T-helper 2 cell (primary cell): ENCODE measurements around the gene TRABD.
A peak's percentile ranks its signal among the peaks of the same experiment; 100 is the strongest.

Experiments
- DNase-seq, 5 experiments: peaks; one replicate each; pipeline versions ENCODE4 v3.0.0 to v3.0.0-alpha.2; 2012 to 2022

Gene TRABD

GRCh38 chr22:50244420-50245213, 58.9 kb downstream of the TRABD start, which contains the start of gene TUBGCP6:
TSS of gene TUBGCP6 (minus strand) at chr22:50245023. CDS start at chr22:50244459, 564 bp downstream.
- DNase-seq = peak; percentile 81 to 95 (median 88)

DNA sequence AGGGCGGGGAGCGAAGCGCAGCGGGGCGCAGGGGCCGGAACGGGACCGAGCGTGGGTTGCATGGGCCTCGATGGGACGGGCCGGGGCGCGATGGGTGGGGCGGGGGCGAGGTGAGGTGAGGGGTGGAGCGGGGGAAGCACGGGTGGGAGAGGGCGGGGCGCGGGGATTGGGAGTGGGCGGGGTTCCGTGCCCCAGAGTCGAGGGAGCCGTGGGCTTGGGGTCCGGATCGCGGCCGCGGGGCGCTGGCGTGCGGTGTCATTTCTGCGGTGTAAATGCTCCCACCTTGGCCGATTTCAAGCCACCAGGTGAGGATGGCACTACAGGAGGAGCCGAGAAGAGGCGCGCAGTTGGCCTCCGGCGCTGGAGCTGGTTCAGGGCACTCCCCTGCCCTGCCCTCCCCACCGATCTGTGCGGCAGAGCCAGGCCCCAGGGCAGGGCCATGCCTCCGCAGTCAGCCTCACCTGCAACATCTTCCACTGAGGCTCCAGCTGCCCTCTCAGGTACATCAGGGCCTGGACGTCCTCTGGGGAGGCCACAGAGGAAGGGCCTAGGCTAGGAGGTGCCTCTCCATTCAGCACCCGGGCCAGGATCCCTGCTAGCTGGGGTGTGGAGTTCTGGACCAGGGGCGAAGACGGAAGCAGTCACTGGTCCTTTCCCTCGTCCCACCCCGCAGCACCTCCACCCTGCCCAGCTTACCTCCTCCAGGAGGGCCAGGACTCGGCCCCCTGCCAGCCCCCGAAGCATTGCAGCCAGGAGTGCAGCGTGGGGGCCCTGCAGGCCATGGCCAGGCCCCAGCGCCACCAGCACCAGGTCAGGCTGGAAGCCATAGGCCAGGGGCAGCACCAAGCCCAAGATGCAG, 59.7 kb downstream of the TRABD start:
- peak in 1 of 5 experiments; percentile 54 for DNase-seq

DNA sequence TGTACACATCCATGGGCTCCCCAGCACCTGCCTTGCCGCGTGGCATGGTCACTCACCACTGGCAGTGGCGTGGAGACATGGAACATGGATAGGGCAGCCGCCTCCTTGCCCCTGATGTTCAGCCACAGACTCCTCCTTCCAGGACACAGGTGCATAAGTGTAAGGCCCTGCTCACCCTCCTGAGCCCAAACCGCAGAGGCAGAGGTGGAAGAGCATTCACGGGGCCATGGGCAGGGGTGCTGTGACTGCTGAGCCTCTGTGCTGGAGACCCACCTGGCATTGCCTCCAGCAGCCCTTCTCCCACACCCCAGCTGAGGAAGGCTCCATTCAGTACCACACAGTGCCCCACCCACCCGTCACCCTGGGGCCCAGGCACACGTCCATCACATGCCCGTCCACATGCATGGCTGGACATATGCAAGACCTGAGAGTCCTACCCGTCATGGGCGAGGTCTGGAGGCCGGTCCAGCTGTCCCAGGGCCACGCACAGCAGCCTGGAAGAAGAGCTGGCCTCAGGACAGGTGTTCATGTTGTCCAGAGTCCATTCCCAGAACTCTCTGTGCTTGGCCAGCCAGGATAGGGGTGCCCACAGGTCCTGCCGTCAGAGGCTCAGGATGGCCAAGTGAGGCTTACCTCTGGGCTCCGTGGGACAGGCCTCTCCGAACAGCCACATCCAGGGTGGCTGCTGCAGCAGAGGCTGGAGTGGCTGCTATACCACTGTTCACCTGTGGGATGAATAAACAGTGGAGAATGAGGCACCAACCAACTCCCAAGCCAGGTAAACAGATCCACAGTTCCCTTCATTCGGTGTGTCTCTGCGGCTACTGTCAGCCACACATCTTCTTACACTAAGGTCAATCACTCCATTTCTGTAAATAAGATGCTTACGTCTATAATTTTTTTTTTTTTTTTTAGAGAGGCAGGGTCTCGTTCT, 60.8 kb downstream of the TRABD start:
- DNase-seq = no peak

- DNase-seq = peak in 3 of 5 experiments; percentile 28 to 84 (median 43)
Measured at GRCh38 chr22:50247748-50248147, 62.0 kb downstream of the TRABD start.

DNA sequence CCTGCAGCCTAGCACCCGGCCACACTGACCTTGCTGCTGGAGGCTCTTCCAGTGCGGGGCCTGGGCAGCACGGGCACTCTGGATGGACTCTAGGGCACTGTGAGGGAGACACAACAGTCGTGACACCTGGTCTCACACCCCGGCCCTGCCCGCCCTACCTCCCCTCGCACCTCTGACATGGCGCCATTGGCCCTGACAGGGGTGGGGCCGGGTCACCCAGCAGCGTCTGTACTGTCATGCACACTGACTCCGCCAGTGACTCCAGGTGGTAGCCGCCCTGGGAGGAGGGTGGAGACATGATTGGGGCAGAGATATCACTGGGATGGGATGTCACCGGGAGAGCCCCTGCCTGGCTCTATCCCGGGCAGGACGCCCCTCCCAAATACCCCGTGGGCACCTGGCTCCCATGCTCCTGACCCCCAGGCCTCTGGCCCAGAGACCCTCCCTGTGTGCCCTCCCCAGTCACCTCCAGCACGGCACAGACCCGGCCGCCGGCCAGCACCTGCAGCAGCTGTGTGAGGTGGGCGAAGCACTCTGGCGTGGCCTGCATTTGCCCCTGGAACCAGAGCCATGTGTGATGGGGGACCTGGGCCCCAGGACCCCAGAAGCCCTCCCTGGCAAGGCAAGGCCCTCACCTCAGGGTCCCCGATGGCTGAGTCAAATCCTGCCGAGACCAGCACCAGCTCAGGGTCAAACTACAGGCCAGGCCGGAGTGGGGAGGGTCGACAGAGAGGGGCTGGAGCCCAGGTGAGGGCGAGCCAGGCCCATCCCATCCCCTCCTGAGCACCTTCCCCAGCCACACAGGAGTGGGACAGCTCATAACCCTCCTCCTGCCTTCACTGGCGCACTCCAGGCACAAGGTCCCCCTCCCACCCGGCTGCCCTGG, 62.7 kb downstream of the TRABD start:
- DNase-seq = no peak
